Fibroblast of lung (primary cell): ENCODE data around the gene ZBTB33.

Source experiments
- EZH2 ChIP-seq: IDR thresholded peaks from 2 replicates; pipeline ENCODE4 v1.5.1; 2012; ENCODE audit warnings: low read length, control low read depth, mild to moderate bottlenecking; ENCODE audit errors: missing control alignments
- TF ChIP-seq, protein P1 (sequence below), 2 donors: IDR thresholded peaks in 1 of 2; conservative IDR thresholded peaks in 1 of 2; 1 replicate in 1 of 2; 2 replicates in 1 of 2; pipeline ENCODE4 v1.5.1; 2011 to 2012; ENCODE audit warnings: low read length in 2 of 2, control low read depth in 1 of 2, inconsistent platforms in 1 of 2, low read depth in 1 of 2, mild to moderate bottlenecking in 1 of 2

DNA sequence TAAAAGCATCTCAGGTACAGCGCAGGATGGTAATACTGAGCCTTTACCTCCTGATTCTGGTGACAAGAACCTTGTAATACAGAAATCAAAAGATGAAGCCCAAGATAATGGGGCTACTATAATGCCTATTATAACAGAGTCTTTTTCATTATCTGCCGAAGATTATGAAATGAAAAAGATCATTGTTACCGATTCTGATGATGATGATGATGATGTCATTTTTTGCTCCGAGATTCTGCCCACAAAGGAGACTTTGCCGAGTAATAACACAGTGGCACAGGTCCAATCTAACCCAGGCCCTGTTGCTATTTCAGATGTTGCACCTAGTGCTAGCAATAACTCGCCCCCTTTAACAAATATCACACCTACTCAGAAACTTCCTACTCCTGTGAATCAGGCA lies 3.2 kb downstream of the ZBTB33 start:
- no peak for TF ChIP-seq EZH2
- TF ChIP-seq, protein P1, sequence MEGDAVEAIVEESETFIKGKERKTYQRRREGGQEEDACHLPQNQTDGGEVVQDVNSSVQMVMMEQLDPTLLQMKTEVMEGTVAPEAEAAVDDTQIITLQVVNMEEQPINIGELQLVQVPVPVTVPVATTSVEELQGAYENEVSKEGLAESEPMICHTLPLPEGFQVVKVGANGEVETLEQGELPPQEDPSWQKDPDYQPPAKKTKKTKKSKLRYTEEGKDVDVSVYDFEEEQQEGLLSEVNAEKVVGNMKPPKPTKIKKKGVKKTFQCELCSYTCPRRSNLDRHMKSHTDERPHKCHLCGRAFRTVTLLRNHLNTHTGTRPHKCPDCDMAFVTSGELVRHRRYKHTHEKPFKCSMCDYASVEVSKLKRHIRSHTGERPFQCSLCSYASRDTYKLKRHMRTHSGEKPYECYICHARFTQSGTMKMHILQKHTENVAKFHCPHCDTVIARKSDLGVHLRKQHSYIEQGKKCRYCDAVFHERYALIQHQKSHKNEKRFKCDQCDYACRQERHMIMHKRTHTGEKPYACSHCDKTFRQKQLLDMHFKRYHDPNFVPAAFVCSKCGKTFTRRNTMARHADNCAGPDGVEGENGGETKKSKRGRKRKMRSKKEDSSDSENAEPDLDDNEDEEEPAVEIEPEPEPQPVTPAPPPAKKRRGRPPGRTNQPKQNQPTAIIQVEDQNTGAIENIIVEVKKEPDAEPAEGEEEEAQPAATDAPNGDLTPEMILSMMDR (conservative IDR thresholded peaks at IDR 0.05 in 1 of 2, IDR thresholded peaks at IDR 0.05 in 1 of 2; ENCODE audit: low read depth in 1 of 2, low read length in 2 of 2), result no peak
